Cerebellar cortex (tissue), 1 donor: ENCODE data around the gene SLC38A3.

Source experiments
- DNase-seq: peaks from one replicate; pipeline ENCODE4 v3.0.0-alpha.2; 2015; ENCODE audit warnings: low spot score

The SLC38A3 gene

DNA sequence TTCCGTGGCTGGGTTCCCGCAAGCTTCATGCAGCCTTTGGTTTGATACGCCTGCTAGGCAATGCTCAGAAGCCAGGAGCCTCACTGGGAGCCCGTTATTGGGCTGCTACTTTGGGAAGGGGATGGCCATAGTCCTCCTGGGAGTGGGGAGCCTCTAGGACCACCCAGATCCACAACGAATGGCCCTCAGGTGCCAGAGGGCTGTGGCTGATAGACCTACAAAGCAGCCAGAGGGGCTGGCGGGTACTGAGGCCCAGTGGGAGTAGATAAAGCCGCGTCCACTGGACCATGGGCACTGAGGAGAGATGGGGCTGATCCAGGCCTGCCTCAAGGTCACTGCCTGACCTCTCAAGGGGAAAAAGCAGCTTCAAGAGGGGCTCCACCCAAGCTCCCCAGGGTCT is 12.9 kb upstream of the SLC38A3 start:
- no peak for DNase-seq

DNA sequence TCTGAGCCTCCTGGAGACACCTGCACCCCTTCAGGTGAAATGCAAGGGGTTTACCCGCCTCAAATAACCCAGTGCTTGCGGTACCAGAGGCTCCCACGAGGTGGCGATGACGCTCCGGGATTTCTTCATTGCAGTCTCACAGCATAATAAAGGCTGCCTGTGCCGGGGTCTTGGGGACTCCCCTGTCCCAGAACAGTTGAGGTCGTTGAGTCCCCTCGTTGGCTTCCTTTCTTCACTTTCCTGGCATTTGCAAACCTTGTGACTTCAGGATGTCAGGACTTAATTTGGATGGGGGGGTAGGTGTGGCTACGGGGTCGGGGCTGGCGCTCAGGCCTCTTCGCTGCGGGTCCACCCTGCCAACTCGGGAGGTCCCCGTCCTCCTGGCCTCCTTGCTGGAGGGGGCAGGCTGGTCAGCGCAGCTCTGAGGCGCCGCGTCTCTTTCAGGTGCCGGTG is 12.4 kb upstream of the SLC38A3 start:
- DNase-seq, result peak; percentile 77

DNA sequence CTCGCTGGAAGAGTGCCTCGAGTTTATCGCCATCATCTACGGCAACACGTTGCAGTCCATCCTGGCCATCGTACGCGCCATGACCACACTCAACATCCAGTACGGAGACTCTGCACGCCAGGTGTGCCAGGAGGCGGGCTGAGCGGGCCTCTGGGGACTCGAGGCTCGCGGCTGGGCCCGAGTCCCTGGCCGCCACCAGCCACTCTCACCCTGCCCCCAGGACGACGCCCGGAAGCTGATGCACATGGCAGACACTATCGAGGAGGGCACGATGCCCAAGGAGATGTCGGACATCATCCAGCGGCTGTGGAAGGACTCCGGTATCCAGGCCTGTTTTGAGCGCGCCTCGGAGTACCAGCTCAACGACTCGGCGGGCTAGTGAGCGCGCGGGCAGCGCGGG is 11.8 kb upstream of the SLC38A3 start:
- no peak for DNase-seq

DNA sequence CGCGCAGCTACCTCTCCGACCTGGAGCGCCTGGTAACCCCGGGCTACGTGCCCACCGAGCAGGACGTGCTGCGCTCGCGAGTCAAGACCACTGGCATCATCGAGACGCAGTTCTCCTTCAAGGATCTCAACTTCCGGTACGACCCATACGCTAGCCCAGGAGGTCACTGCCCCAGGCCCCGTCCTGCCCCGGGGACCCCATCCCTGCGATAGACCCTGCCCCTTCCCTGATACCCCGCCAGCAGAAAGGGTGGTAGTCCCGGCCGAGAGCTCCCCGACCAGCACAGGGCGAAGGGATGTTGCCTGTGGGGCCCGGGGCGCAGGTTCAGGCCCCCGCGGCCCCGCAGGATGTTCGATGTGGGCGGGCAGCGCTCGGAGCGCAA is 11.3 kb upstream of the SLC38A3 start:
- no peak for DNase-seq

DNA sequence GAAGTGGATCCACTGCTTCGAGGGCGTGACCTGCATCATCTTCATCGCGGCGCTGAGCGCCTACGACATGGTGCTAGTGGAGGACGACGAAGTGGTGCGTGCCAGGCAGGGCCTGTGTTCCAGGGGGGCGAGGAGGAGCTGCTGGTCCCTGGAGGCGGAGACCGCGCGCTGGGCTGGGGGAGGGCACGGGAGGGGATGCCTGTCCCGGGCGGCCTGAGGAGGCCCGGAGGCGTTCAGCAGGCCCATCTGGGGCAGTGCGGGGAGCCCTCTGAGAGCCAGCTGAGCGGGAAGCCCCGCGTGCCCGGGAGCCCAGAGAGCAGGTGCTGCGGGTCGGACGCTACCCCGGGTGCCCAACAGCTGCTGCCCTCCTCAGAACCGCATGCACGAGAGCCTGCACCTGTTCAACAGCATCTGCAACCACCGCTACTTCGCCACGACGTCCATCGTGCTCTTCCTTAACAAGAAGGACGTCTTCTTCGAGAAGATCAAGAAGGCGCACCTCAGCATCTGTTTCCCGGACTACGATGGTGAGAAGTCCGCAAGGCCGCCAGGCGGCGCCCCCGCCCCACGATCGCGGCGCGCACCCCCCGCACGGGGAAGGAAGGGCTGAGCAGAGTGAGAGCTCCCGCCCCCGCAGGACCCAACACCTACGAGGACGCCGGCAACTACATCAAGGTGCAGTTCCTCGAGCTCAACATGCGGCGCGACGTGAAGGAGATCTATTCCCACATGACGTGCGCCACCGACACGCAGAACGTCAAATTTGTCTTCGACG is 10.8 kb upstream of the SLC38A3 start:
- DNase-seq, result peak; percentile 42

DNA sequence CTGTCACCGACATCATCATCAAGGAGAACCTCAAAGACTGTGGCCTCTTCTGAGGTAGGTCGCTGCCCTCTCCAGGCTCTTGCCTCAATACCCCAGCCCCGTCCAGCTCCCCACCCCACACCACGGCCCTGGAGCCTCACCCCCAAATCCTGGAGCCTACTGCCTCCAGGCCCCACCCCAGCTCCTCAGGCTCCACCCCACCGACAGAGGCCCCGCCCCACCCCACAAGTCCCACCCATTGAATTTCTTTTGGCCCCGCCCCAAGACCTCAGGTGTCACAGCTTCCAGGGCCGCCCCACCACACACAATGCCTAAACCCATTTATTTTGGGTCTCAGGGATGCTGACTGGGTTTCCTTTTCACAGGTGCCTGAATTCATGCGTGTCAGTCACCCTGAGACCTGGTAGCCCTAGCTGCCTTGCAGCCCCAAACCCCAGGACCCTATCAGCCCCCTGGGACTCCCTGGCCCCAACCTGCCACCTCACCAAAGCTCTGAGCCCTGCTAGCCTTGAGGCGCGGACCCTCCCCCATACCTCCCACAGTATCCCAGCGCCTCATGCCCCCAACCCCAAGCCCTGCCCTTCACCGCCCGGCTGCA is 10.1 kb upstream of the SLC38A3 start:
- DNase-seq, result no peak

DNA sequence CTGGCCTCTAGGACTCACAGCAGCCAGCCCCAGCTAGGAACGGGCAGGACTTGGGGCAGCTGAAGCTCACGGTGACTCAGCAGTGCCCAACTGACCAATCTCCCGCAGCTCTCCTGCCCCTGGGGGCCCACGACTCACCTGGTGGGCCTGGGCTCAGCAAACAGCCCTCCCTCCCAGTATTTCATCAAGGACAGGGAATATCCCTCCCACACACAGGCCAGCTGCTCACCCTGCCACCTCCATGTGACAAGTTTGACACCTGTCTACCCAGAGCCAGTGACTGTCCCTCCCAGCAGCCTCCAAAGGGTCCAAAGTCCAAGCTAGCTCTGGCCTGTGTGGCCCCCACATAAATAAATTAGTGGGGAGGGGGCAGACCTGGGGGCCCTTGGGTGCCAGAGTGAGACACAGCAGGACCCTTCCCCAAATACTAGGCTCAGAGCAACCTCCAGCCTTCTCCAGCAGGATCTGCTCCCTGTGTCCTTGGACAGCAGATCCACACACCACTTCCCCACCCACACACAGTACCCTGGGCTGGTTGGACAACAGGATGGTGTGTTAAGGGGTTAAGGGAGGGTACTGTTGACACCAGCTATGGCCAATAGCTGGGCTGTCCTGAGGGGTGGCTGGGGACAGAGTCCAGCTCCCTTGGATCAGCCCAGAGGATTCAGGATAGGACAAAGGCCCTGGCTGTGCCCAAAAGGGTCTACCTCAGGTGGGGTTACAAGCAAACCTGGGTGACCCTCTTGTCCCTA is 9.4 kb upstream of the SLC38A3 start:
- no peak for DNase-seq

DNA sequence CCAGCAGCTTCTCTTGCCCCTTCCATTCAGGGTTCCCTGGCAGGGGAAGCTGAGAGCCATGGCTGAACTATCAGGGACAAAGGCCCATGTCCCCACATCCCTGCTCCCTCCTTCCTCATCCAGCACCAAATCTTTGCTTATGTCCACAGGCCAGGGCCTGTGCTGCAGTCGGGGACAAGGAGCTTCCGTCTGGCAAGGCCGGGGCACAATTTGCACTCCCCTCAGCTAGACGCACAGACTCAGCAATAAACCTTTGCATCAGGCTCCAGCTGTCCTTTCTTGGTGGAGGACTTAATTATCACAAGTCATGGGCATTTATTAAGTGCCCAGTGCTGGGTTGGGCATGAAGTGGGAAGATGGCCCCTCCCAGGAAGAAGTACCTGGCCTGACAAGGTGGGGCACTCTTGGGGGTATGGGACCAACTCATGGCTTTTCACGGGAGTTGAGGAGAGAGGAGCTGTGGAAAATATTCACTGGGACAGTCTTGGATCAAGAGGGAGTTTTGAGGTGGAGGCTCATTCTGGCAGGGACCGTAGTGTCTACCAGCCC is 8.7 kb upstream of the SLC38A3 start:
- no peak for DNase-seq

DNA sequence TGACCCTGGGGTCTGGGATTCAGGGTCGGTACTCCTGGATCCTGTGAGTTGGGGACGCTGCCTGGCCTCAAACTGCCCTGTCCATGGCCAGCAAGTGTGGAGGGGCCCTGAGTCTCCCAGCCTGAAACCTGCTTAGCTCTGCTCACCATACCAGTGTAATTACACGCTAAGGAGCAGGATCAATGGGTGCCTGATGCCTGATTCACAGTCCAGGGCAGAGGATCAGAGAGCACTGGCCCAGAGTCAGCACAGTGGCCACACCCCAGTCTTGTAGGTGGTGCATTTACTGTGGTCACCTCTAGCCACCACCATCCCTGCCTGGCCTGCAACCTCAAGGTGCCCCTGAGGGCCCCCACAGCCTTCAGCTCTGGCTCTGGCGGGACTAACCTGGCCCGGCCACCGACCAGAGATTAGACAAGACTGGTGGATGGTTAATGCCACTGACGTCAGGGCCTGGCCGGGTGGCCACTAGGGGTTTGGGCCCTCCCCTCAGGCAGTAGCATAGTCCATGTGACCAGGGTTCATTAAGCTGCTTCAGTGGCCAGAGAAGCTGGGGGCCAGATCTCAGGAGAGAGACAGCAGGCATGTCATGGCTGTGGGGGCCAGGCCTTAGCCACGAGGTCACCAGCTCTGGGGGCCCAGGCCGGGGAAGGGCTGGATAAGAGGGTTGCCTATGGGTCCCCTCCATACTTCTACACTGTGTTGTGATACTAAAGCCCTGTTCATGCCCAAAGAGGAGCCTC is 3.3 kb upstream of the SLC38A3 start:
- DNase-seq, result no peak

DNA sequence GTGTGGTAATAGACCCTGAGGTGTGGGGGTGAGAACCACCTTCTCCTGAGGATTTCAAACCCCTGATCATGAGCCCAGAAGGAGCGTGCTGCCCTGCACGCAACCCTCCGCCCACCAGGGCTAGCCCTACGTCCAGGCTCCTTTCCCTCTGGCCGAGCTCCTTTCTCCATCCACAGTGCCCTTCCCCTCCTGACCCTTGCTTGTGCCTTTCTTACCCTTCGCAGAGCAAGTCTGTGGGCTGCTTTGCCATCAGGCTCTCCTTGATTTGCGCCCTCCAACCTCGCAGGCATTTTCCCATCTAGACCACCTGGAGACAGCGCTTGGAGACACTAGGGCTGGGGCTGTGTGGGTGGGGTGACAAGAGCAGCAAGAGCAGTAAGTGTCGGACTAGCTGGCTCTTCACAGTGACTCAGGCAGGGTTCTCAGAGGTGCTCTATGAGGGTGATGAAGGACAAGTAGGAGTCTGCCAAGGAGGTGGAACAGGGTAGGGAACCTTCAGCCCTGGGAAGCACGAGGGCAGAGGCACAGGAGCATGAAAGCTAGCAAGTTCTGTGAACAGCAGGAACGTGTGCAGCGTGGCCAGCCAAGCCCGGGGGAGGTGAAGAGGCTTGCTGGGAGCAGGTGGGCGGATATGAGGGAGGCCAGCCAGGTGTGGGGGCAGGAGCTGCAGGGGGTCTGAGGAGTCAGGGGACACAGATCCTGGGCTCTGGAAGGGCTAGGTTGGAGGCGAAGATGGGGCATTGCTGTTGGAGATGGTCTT is 2.5 kb upstream of the SLC38A3 start:
- no peak for DNase-seq

DNA sequence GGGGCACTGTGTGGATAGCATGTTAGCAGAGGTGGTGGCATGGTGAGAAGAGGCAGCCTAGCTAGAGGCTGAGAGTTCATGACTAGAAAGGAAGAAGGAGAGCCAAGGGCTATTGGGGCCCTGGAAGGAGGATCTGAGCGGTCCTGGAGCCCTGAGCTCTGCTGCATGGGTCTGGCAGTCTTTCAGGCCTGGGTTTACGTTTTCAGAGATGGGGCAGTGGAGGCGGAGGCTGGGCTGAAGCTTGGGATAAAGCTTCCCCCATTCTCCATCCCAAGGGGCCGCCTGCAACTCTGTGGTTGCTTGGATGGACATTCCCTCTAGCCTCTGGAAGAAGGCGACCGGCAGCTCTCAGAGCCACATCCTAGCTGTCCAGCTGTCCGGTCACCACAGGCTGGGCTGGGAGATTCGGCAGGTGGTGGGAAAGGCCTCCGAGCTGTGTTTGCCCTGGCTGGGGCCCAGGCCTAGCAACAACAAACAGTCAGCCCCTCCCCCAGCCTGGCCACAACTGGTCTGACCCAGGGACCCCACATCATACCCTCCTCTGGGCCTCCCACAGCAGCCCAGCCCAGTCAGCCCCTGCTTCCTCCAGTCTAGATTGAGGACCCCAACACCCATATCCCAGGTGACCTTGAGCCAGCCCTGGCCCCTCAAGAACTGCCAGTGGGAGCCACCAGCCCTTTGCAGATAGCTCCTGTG is 1.8 kb upstream of the SLC38A3 start:
- no peak for DNase-seq

DNA sequence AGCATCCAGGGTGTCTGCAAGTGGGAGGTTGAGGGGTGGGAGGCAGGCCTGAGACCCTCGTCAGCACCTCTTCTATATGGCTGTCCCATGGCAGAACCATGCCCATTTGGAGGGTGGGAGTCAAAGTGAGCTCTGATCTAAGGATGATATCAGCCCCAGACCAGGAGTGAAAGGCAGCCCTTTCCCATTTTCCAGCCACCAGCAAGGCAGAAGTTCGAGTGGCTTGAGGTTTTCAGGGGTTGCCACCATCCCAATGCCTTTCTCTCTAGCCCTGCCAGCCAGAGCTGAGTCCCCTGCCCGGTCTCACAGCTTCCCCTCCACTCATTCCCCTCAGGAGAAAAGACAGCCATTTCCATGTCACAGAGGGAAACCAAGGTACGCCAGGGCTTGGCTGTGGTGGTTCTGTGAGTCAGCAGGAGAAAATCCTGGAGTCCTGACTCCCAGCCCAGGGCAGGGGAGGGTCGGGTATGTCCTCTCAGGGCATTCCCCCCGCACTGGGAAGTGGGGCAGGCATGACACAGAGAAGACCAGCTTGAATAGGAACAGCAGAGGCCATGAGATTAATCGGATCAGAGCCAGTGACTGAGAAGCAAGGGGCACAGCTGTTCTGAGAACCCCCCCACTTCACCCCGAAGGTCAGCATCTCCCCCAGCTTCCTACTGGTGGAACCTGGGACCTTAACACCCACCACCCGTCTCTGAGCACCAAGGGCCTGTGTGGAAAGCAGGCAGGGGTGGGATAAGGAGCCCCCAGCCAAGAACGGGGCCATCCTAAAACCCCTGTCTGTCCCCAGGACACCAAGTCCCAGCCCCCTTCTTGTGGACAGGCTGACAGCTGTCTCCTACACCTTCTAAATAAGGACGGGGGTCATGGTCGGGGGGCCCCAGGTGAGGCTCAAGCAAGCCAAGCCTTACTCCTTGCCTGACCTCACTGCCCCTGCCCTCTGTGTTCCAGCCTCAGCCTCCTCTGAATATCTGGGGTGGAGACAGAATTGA is 965 bp upstream of the SLC38A3 start:
- DNase-seq, result no peak

DNA sequence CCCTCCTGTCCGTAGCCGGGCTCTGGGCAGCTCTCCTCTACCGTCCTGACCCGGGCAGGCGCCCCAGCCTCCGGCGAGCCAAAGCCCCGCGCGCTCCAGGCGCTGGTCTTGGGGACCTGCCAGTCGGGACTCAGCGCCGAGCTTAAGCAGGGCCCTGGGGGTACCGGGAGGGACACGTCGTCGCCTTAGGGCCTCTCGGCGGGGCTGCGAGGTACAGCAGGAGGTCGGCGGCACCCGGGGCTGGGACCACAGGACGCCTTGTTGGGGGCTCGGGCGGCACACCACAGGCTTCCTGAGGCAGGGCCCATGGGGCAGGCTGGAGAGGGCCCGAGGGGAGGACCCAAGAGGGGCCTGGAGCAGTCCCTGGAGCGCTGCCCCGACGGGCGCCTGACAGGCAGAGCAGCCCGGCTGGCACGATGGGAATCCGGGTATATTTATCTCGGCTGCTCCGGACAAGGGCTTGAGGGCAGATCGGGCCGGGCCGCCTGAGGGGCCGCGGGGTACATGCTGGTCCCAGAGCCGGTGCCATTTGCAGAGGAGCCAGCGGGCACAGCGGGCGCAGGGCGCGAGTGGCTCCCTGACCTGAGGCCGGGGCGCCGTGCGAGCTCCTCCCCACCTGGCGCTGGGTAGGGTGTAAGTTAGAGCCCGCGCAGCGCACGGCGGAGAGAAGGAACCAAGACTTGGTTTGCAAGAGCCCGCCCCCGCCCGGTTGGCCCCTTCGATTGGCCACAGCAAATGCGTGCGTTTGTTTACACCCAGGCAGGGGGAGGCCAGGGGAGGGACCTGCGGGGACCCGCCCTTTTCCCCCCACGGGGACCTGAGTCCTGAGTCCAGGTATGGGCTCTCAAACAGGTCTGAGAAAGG is 574 bp downstream of the SLC38A3 start:
- no peak for DNase-seq

DNA sequence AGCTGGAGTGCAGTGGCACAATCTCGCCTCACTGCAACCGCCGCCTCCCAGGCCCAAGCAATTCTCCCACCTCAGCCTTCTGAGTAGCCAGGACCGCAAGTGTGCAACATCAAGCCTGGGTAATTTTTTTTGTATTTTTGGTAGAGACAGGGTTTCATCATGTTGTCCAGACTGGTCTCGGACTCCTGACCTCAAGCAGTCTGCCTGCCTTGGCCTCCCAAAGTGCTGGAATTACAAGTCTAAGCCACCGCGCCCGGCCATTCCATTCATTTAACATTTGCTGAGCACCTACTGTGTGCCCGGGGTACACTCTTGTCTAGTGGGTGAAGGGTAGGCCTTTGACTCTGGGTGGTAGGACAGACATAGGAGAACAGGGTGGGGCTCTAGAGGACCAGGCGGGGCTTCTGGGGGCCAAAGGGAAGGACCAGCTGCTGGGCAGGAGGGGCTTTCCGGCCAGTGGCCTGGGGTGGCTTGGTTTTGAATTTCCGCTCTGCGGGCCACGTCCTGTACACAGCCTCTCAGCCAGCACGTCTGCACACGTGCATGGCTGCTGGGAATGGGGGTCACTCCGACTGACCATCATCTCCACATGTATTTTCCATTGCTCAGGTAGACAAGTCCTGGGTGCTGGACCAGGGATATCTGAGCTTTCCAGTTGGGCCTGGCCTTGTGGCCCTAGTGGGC is 2.4 kb downstream of the SLC38A3 start:
- no peak for DNase-seq

DNA sequence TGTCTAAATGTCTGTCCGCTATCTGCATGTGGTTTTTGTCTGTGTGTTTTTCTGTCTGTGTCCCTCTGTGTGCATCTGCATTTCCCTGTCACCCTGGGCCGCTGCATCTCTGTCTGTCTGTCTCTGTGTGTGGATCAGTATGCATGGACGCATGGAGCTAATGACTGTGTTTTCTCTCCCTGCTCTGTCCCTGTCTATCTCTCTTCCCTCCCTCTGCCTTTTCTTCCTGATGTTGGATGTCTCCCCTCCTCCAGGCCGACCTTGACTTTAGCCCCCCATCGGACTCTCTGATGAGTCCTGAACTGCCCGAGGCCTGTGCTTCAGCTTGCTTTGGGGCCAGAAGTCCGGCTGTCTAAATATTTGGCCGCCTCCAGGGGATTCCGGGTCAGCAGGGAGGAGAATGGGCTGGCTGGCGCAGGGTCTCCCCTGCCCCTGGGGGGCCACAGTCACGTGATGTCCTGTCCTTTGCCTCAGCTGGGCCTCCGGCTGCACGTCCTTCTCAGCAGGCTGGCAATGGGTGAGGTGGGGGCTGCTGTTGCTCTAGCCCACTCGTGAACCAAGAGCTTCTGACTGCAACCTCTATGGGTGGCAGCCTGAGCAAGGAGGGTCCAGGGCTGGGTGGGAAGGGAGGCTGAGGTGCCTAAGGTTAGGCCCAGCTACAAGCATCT is 3.7 kb downstream of the SLC38A3 start:
- no peak for DNase-seq

DNA sequence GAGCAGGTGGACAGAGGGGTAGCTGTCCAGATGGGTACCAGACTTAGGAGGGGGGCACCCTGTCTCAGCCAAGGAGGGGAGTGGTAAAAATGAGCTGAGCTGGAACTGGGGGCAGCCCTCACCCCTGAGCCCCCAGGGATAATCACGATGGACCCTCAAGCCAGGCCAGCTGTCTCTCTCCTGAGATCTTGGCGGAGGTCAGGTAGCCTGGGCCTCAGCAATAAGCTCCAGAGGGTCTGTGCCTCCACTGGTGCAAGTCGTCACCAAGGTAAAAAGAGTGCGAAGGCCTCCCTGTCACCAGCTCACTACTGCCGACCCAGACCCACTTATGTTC is 5.1 kb downstream of the SLC38A3 start:
- no peak for DNase-seq
